GM19372 (cell line): Measurements from ENCODE around the gene TFPI2.

Experiments used
- ATAC-seq: cut with Tn5 transposase; IDR thresholded peaks from one replicate; pipeline ENCODE4 v1.9.1; 2021; ENCODE audit warnings: mild to moderate bottlenecking, low read depth, moderate library complexity; ENCODE audit not compliant: unreplicated experiment

TFPI2 gene

DNA sequence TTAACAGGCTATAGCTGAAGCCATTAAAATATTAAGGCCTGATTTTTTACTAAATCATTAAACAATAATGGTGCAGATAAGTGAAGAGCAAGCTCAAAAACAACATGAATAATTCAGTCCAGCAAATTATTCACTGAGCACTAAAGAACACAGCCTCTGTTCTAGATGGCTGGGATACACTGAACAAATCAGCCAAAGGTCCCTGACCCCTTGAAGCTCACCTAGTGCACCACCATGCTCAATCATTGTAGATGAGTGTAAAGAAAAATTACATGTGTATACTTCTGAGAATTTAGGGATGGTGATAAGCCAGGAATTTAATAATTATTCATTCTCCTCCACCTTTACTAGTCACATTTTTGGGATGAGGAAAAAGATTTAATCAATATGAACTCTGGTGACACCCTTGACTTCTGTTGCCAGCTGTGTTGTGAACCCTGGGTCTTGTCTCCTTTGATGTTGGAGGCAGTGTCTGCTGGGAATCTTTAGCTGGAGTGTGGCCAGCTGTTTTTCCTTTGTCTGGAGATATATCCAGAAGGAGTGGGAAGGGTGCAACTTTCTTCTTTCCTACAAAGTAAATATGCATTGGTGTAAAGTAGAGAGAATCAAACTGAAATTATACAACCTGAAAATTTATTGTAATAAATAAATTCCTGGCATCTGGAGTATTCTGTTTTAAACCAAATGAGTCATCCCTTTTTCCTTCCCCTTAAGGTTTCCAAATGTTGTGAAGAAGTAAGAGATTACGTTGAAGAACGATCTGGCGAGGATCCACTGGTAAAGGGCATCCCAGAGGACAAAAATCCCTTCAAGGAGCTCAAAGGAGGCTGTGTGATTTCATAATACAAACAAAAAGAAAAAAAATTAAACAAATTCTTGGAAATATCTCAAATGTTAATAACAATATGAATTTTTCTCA is 19.8 kb upstream of the TFPI2 start:
- no peak for ATAC-seq

DNA sequence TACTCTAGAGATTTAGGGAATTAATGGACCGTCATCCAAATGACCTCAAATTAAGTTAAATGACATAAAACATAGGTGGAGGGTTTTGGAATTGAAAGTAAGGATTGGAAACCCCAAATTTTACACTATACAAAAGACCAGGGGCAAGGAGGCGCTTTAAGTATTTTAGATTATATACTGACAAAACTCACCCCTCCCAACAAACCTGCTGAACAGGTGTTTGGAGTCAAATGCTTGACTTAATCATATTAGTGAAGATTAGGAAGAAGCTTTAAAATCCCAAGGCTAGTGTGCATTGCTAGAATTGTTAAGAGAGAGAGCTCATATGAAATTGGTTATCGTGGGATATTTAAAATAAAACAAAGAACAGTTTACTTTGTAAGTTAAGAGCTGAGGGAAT is 15.7 kb upstream of the TFPI2 start, which contains the start of gene GNGT1:
Gene GNGT1 (plus strand): TSS at position 301 of the 400 bp plus-strand sequence. CDS start 180 bp downstream, outside the sequence.
- no peak for ATAC-seq

DNA sequence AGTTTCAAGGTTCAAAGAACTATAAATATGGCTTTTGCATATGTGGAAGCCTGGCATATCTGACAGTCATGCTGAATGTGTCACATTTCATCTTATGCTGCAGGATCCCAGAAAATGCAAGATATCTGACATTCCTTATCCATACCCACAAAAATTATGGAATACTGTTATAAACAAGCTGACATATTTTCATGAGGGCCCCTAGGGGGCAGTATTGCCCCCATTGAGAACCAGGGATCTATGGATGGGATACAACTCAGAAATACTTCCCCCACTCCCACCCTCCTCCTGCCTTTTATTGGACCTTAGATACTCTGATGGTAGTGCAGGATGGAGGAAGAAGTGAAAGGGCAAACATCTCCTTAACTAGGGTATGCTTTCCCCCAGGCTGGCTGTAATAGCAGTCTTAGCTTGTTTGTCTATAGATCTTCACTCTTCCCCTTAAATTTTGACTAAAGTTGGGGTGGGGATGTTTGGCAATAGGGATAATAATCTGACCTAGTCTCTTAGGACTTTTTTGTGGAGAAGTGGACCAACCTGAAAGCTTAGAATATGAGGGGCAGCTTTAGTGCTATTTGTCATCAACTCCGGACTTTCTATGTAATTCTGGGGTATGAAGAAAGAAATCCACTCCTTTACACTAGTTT is 12.3 kb upstream of the TFPI2 start:
- no peak for ATAC-seq

DNA sequence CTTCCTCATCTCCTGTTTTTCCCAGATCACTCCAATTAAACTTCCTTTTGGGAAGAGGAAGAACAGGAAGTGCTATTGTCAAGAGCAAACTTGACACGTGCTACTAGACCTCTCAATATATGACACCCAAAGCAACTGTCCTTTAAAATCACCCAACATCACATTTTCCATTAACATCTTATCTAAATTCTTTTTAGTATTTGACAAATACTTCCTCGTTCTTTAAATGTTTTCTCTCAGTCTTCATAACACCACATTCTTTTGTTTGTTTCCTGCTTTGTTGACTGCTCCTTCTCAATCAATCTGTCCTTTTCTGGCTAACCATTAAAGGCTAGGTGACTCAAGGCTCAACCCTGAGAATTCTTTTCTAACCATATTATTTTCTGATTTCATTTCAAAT is 7.1 kb upstream of the TFPI2 start:
- ATAC-seq, result no peak

DNA sequence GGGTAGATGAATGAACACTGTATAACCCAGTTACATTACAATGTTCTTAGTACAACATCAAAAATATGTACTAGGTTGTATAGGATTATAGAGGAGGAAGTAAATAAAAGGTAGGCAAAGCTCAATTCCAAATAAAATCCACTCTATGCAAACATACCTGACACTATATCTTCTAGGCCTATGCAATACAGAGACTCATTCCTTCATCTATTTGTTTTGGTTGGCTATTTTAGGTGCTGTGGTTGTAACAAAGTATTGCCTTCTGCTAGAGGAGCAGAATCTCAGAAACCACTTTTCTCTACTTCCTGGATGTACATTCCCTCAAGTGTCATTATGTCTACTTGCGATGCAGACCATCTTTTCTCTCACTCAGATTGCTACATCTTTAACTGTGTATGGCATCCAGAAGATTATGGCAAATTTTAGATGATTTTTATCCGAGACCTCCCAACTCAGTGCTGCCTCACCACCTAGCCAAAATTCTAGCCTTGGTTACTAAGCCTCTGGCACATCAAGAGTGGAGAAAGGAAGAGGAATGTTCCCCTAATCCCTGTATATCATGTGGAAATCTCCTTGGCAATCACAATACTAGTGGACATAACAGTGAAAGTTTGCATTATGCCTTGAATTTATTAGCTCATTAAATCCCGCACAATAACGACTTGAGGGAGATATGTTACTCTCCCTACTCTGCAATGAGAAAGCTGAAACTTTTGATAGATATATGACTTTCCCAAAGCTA is 5.5 kb upstream of the TFPI2 start:
- ATAC-seq, result no peak

DNA sequence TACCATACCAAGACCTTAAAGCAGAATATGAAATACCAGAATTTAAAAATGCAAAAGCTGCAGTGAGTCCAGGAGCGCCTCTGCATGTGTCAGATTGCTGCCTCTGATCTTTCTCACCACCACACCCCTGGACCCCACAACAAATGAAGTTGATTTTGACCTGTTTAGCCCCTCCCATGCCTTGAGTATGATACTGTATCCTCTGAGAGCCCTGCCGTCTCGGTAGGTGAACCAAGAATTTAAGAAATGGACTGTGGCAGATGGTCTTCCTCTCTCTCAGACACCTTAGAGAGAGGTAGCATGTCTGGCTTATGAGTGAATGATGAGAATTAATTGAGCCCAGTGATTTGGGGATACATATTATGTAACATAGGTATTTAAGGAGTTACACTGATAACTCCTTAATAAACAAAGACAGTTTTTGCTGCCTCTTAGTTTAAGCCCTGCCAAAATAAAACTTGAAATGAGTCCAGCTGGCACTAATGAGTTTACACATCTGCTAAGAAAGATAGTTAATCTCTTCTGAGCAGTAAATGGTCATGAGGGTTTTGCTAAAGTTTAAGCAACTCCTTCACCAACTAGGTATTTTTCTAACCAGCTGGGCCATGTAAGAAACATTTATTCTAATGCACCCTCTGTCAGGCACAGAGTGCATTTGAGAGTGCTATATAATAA is 4.5 kb upstream of the TFPI2 start:
- no peak for ATAC-seq

DNA sequence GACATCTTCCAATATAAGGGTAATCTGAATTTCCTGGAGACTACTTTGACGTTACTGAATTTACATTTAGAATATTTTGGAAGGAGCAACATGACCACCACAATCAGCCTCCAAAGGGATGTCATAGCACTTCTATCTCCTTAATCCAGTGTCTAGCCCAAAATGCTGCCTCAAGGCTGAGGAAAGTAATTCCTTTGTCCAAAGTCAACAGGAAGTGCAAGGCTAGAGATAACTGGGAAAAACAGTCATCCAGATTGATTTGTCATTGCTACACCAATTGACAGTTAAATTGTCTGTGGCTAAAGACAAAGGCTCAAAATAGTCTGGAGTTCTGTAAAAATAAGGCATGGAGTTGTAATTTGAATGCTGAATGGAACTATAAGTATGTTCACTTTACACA is 3.9 kb upstream of the TFPI2 start:
- ATAC-seq, result no peak

DNA sequence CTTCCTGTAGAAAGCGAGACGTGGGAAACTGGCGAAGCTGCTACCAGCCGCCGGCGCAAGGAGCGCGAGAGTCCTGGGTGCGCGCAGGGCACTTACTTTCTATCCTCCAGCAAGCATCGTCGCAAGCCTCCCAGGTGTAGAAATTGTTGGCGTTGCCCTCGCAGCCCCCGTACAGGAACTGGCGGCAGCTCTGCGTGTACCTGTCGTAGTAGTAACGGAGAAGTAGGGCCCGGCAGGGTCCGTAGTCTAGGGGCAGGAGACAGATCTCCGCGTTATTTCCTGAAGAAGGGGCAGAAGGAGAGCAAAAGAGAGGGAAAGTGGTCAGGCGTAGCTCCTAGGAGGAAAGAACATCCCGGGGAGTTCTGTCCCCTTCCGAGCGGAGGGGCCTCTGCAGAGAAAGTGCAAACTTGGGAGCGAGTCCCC is 501 bp downstream of the TFPI2 start:
- ATAC-seq, result peak; percentile 65

DNA sequence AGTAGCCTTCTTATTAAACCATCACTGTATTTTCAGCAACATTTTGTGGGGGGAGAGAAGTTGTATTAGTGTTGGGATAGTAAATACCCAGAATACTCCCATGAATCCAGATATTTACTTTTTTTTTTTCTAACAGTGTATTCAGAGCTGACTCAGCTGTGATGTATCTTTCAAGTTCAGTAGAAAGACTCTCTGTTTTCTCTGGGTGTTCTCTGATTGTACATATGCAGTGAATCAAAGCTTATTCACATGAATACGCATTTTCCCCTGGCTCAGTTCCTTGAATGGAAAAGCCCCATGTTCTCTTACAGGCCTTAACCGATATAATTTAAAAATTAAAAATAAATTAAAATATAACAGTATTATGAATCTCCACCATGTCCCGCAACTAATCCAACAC is 1.3 kb downstream of the TFPI2 start:
- no peak for ATAC-seq

DNA sequence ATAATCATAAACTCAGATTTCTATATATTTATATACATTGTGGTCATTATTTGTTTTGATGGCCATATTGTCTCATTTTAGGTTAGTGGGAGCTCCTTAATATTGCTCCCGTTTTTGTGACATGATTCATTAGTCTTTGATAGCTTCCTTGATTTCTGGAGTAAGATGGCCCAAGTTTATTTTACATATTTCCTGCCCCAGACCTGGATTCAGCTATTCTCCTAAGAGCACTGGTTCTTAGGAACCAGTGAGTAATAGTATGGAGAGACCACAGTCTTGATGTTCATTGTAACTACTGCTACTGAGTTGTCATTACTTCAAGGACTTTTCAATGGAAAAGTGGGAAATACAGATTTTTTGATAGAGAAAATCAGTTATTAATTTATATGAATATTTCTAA is 6.0 kb downstream of the TFPI2 start:
- no peak for ATAC-seq

DNA sequence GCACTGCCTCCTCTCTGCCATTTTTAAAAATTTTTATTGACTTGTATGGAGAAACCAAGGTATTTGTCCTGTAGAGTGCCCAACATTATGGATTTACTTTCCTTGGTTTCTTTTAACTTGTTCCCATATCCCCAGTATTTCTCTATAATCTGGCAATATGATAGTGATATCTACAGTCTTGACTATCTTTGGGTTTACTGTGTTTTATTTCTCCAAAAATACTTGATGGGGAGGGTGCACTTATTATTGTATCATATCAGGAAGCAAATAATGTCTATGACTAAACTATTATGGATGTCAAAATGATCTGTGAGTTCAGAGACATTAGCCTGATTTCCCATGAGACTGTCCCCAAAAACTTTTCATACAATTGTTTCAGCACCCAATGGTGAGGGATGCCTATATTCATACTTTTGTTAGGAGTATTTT is 6.6 kb downstream of the TFPI2 start:
- ATAC-seq, result no peak

DNA sequence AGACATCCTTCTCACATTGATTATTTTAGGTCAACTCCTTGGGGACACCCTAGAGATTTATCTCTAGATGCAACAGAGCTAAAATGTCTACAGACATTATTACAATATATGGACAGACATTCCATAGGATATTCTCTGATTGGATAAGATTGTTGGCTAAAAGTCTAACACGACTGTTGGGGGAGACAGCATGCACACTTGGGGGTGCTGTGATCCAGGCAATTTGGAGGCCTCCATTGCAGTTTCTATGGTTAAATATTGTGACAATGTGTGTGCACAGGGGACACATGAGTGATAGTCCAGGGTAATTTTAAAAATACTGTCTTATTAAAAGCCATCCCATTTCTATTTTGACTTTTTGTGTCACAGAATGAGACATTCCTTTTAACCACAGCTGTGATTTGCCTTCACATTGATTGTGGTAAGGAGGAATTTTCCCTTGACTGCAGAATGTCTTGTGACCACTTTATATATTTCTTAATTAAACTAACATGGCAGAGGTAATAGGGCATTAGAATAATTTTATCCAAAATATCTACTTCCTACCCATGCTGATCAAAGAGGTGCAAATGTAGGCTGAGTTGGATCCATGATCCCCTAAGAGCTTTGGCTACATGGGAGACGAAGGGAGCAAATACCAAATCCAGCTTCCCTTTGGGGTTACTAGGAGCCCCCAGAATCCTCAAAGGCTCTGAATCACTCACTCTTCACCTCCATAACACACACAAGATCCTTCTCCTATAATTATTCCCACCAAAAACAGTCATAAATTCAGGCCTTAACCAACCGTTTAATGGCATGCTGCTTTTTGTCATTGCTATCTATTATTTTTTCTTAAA is 7.3 kb downstream of the TFPI2 start:
- no peak for ATAC-seq

DNA sequence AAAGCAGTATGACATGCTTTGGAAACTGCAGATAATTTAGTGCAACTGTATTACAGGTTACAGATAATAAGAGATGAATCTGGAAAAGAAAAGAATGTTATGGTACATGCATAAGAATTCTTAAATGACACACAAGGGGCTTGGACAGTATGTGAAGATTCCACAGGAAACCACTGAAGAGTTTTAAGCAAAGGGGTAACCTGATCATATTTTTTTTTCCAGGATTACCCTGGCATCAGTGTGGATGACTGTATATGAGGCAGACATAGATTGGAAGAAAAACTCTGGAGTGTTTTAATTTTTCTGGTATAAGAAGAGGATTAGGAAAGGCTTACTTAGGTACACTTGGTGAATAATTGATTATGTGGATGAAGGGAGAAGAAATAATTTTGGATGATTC is 8.1 kb downstream of the TFPI2 start:
- ATAC-seq, result no peak

DNA sequence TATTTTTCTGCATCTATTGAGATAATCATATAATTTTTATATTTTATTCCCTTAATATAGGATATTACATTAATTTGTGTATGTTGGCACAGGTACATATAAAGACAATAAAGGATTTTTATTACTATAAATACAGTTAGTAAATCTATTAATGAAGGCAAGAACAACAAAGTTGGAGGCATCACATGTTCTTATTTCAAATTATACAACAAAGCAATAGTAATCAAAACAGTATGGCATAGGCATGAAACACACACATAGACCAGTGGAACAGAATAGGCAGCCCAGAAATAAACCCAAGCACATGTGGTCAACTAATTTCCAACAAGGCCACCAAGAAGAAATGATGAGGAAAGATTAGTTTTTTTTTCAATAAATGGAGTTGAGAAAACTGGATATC is 11.2 kb downstream of the TFPI2 start:
- ATAC-seq, result no peak

DNA sequence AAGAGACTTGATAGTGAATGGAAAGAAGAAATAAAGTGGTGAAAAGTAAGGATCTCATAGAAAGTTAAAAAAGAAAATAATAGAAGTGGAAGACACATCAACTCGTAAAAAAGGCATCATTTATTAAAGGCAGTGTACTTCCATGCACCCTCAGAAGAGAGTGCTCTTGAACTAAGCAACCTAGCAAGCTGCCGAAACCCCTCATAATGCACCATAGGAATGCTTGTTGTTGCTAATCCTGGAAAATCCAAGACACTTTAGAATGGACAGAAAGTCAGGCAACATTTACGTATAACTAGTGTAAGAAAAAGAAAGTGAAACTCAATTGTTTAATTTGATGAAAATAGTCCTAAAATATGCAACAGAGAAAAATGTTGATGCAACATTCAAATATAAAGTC is 12.8 kb downstream of the TFPI2 start:
- no peak for ATAC-seq

DNA sequence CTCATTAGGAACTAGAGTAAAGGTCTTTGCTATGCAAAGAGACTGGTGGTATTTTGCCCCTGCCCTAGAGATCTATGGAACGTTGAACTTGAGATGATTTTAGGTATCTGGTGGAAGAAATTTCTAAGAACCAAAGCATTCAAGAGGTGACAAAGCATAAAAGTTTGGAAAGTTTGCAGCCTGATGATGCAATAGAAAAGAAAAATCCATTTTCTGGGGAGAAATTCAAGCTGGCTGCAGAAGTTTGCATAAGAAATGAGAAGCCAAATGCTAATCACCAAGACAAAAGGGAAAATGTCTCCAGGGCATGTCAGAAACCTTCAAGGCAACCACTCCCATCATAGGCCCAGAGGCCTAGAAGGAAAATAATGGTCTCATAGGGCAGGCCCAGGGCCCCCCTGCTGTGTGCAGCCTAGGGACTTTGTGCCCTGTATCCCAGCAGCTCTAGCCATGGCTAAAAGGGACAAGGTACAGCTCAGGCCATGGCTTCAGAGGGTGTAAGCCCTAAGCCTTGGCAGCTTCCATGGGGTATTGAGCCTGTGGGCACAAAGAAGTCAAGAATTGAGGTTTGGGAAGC is 16.5 kb downstream of the TFPI2 start:
- ATAC-seq, result no peak

DNA sequence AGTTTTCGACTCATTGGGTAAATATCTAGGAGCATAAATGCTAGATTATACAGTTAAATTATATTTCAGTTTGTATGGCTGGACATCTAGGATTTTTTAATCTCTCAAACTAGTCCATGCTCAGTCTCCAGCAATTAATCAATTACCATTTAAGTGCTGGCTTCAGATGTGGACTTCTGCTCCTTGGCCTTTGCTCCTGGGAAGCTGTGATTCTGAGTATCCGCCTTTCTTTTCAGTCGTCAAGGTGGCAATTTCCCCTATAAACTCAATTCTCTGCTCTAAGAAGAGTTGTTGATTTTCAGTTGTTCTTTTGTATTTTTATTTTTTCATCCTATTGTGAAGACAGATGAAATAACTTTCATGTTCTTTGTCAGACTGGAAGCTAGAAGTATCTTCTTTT is 23.7 kb downstream of the TFPI2 start:
- ATAC-seq, result no peak

DNA sequence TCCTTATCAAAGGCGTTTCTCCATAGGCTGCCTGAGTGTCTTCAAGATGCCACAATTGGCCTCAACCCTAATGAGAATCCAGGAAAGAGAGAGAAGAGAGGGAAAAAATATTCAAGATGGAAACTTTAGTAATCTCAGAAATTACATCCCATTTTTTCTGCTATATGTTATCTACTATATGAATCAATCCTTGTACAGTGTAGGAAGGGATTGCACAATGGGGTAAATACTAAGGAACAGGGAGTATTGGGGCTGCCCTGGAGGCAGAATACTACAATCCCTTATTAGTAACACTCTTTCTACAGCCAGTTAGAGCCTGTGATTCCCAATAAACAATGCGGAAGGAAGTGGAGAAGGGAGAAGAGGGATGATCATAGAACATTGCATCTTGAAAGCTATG is 27.9 kb downstream of the TFPI2 start:
- no peak for ATAC-seq

DNA sequence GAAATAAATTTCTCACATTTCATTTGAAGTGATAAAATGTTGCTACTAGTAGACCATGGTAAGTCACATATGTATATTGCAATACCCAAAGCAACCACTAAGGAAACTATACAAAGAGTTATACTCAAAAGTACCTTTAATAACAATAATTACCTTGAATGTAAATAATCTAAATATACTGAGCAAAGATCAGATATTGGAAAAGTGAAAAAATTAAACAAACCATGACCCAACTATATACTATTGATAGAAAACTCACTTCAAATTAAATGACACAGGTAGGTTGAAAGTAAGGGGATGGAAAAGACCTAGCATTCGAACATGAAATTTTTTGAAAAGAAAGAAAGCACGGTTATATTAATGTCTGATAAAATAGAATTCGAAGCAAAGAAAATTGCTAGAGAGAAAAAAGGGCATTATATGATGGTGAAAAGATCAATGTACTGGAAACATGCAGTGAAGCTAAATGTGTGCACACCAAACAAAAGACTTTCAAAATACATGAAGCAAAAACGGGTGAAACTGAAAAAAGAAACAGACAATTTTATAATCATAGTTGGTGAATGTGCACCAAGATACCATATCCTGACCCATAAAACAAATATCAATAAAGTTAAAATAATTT is 29.1 kb downstream of the TFPI2 start:
- no peak for ATAC-seq
